Panc1 (cell line): Measurements from ENCODE around the gene MAB21L3.

Experiments used
- POLR2AphosphoS5 ChIP-seq: IDR thresholded peaks from 2 replicates; pipeline ENCODE4 v1.6.1; 2012; ENCODE audit warnings: mild to moderate bottlenecking, low read depth, low read length, moderate library complexity
- TF ChIP-seq, protein P1 (sequence below): fragments of 450-650 bp; IDR thresholded peaks from 2 replicates; pipeline ENCODE4 v1.5.1; 2017; ENCODE audit warnings: mild to moderate bottlenecking

DNA sequence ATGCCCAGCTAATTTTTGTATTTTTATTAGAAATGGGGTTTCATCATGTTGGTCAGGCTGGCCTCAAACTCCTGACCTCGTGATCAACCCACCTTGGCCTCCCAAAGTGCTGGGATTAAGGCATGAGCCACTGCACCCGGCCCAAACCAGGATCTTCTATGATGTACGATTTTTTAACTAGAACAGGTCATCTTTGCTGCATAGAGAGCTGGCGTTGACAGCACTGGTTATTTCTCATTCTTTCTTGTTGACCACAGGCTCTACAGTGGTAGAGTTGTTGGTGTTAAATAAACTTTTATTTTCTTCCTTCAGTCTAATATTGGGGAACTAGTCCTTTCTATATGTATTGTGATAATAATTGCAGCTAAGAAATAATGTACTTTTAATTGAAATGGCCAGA is 3.8 kb upstream of the MAB21L3 start:
- TF ChIP-seq, protein P1, sequence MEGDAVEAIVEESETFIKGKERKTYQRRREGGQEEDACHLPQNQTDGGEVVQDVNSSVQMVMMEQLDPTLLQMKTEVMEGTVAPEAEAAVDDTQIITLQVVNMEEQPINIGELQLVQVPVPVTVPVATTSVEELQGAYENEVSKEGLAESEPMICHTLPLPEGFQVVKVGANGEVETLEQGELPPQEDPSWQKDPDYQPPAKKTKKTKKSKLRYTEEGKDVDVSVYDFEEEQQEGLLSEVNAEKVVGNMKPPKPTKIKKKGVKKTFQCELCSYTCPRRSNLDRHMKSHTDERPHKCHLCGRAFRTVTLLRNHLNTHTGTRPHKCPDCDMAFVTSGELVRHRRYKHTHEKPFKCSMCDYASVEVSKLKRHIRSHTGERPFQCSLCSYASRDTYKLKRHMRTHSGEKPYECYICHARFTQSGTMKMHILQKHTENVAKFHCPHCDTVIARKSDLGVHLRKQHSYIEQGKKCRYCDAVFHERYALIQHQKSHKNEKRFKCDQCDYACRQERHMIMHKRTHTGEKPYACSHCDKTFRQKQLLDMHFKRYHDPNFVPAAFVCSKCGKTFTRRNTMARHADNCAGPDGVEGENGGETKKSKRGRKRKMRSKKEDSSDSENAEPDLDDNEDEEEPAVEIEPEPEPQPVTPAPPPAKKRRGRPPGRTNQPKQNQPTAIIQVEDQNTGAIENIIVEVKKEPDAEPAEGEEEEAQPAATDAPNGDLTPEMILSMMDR: no peak
- no peak for TF ChIP-seq POLR2AphosphoS5
